GM19193 (cell line): ENCODE data around the gene UNC80.

Experiments
- POLR2A ChIP-seq: IDR thresholded peaks from 4 replicates; pipeline ENCODE4 v1.6.1; 2011; ENCODE audit not compliant: insufficient read depth, insufficient read length; ENCODE audit errors: extremely low read depth

UNC80 gene, protein sequence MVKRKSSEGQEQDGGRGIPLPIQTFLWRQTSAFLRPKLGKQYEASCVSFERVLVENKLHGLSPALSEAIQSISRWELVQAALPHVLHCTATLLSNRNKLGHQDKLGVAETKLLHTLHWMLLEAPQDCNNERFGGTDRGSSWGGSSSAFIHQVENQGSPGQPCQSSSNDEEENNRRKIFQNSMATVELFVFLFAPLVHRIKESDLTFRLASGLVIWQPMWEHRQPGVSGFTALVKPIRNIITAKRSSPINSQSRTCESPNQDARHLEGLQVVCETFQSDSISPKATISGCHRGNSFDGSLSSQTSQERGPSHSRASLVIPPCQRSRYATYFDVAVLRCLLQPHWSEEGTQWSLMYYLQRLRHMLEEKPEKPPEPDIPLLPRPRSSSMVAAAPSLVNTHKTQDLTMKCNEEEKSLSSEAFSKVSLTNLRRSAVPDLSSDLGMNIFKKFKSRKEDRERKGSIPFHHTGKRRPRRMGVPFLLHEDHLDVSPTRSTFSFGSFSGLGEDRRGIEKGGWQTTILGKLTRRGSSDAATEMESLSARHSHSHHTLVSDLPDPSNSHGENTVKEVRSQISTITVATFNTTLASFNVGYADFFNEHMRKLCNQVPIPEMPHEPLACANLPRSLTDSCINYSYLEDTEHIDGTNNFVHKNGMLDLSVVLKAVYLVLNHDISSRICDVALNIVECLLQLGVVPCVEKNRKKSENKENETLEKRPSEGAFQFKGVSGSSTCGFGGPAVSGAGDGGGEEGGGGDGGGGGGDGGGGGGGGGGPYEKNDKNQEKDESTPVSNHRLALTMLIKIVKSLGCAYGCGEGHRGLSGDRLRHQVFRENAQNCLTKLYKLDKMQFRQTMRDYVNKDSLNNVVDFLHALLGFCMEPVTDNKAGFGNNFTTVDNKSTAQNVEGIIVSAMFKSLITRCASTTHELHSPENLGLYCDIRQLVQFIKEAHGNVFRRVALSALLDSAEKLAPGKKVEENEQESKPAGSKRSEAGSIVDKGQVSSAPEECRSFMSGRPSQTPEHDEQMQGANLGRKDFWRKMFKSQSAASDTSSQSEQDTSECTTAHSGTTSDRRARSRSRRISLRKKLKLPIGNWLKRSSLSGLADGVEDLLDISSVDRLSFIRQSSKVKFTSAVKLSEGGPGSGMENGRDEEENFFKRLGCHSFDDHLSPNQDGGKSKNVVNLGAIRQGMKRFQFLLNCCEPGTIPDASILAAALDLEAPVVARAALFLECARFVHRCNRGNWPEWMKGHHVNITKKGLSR (N-terminal part only)

DNA sequence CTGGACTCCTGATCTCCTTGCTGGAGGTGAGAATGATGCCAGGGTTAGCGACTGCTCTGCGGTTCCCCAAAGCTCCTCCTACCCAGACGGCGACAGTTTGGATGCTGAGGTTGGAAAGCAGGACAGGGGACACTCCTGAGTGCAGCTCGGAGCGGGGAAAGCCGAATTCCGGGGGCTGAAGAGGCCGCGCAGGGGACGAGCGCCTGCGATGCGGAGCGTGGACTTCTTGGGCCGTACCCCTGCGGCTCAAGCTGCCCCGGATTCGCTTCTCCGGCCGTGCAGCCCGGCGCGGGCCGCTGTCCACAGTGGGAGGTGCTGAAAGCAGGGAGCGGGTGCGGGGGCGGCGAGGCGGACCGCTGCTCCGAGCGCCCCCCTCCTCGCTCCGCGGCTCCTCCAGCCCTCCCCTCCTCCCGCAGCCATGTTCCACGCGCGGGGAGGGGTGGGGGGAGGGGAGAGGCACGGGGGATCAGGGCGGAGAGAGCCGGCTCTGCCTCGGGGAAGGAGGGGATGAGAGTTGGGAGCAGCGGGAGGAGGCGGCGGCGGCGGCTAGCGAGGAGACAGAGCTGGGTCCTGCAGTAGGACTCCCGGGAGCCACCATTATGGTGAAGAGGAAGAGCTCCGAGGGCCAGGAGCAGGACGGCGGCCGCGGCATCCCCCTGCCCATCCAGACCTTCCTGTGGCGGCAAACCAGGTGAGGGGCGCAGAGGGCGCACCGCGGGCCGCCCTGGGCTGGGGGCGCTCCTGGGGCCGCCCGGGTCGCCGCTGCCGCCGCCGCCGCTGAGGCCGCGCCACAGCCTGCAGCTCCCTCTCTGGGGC lies at the start of gene UNC80:
TSS of gene UNC80 (plus strand) at position 359 of the 816 bp plus-strand sequence. CDS start at position 600, 241 bp downstream.
- TF ChIP-seq POLR2A, result no peak

DNA sequence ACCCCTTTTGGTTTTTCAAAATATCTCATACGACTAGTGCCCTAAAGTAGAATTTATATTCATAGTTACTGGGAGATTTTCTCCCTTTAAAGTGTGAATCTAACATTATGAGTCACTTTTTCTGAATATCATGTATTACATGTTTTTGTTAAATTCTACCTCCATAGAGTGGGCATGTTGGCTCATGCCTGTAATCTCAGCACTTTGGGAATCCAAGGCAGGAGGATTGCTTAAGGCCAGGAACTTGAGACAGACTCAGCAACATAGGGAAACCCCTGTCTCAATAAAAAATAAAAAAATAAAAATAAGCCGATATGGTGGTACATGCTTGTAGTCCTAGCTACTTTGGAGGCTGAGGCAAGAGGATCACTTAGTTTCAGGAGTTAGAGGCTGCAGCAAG lies 45.3 kb upstream of the UNC80 start:
- TF ChIP-seq POLR2A, result no peak

DNA sequence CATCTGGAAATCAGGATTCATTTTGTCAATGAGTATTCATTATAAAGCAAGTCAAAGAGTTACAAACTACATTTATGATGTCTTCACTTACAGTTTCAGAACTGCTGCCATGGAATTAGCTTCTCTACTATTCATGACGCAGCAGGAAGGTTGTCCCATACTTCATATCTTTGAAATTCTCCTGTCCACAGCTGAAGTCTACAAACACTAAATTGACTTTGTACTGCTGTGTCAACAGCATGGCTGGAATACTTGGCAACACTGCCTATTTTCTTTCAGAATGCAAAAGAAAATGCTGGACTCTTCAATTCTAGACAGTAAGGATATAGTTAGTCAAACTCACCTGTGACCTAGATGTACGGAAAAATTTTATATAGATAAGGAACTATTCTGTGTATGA lies 44.6 kb upstream of the UNC80 start:
- no peak for TF ChIP-seq POLR2A

DNA sequence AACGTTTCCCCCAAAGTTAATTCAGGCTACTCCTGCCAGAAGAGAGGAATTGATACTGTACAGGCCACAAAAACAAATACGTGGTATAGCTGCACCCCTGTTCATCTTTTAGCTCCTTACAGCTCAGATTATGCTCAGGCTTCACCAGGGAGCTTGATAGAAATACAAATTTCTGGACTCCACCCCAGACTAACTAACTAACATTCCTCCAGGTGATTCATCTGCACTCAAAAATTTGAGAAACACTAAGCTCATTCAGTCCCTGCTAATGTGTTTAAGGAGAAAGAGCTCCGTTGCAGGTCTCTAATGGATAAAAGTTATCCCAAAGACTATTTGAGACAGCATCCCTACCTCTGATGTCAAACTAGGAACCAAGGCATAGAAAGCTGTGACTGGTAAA lies 36.8 kb upstream of the UNC80 start:
- TF ChIP-seq POLR2A, result no peak

DNA sequence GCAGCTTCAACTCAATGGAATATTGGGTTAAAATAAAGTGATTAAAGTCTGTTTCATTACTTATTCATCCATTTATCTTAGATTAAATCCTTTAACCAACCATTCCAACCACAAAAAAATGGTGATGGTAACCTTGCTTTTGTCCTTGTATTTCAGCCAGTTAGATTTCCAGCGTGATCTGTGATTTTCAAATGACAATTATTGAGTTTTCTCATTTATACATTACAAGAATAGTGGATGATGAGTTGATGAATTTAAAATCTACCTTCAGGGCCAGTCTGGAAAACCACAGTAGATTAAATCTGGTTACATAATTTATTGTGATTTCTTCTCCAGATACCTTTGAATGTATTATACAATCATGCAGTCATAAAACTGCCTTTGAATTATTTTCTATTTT lies 29.7 kb upstream of the UNC80 start:
- no peak for TF ChIP-seq POLR2A

DNA sequence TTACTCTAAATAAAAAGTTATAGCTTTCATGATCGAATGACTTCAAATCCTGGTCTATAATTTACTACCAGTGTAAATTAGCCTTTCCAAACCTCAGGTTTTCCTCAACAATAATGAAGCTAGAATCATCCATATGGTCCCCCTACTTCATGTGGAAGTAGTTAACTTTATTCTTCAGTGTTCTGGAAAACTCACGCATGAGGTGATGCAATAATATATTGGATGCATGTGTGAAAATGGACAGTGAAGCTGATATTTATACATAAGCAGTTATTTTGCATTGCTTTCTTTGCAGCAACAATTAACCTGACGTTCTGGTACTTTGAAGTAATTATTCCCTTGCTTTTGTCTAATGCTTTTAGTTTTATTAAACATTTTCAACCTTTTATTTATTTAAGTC lies 18.6 kb upstream of the UNC80 start:
- TF ChIP-seq POLR2A, result no peak

DNA sequence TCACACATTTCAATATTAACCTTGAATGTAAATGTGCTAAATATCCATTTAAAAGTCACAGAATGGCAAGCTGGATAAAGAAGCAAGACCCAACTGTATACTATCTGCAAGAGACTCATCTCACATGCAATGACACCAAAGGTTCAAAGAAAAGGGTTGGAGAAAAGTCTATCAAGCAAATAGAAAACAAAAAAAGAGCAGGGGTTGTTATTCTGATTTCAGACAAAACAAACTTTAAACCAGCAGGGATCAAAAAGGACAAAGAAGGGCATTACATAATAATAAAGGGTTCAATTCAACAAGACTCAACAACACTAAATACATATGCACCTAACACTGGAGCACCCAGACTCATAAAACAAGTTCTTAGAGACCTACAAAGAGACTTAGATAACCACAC lies 14.5 kb upstream of the UNC80 start:
- TF ChIP-seq POLR2A, result no peak

DNA sequence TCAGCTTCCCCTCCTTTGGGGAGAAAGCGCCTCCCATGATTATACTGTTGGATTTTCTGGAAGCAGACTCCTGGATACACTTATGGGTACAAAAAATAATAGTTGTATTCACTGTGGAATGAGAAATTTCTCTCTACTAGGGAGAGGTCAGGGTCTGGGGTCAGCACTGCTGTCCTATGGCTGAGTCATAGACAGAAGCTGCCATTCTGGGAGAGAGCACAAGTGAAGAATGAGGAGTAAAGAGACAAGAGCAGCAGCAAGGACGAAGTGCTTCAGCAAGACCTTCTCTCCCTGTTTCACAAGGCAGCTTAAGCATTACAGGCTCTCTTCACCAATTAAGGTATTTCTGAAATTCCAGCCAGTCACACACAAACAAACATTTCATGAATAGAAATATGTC lies 10.1 kb upstream of the UNC80 start:
- TF ChIP-seq POLR2A, result no peak

DNA sequence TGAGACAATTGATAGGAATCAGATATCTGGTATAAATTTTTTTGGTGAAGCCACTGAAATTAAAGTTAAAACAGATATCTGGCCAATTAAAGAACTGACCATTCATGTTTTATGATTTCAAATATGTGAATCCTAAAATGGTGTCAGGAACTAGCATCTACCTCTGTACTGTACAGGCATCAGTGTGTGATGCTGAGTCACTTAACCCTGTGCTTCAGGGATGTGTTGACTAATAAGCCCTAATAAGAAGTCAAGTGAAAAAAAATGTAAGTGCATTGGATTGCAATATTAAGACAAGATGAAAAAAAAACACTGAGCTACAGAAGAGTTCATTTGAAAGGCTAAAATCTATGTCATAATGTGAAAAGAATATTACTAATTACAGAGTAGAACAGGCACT lies 9.1 kb upstream of the UNC80 start:
- no peak for TF ChIP-seq POLR2A

DNA sequence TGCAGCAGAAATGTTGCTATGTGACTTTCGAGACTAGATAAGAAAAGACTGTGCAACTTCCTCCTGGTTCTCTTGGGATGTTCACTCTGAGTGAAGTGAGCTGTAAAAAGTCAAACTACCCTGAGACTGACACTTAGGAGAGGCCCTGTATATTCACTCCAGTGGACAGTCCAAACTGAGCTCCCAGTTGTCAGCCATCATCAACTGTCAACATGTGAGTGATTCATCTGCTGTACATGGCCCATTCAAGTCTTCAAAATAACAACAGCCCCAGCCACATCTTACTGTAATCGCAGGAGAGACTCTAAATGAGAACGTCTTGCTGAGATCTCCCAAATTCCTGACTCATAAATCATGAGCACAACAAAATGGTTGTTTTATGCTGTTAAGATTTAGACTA lies 8.5 kb upstream of the UNC80 start:
- no peak for TF ChIP-seq POLR2A

DNA sequence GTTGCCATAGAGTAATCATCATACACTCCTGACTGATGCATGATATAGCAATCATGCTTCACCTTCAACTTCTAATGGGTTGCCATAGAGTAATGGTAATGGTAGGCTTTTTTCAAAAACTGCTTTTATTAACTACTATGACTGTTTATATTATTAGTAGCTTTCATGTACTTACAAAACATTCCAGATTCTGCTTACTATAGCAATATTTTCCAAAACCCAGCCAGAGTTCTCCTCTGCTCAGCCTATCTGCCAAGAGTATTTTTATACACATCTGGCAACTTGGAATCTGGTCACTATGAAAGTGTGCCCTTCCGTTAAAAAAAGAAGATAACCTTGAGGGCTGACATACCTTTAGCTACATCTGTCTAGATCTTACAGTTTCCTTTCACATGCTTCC lies 5.0 kb upstream of the UNC80 start:
- no peak for TF ChIP-seq POLR2A

DNA sequence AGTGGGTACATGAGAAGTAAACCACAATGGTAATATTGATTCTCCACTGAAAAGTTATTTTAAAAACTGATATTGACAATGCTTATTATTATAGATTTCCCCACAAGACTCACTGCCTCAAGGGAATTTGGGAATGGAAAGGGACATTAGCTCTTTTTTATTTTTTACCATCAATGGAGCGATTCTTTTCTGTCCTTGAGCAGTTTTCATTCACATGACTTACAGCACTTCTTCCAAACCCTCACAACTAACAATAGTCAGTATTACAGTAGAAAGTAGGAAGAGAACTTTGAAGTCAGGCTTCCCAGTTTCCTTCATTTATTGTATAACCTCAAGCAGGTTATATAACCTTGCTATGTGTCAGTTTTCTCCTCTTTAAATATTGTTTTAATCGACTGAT lies 4.3 kb upstream of the UNC80 start:
- TF ChIP-seq POLR2A, result no peak

DNA sequence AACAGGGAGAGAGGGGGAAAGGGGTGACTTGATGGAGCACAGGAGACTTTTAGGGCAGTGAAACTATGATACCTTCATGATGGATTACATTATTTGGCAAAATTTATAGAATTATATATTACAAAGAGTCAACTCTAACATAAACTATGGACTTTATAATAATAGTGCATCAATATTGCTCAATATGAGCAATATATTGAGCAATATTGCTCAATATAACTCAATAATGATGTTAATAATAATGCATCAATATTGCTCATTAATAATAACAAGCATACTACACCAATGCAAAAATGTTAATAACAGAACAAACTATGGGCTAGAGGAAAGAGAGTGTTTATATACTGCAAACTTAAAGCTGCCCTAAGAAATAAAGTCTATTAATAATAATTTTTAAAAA lies 3.1 kb upstream of the UNC80 start:
- no peak for TF ChIP-seq POLR2A

DNA sequence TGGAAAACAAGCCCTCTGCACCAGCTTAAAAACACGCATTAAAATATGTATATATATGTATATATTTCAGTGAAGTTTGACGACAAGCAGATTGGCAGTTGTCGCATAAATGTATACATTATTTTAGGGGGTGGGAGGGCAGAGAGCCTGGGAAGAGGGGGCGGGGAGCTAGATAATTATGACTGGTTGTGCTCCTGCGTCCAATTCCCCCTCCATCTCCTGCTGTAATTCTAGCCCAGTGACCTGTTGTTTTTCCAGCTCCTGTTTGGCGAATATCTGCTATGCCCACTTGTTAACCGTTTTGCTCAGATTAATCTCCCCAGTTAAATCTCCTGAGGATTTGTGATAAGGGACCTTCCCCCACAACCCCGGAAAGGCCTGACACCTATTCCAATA lies 656 bp downstream of the UNC80 start:
- no peak for TF ChIP-seq POLR2A
